HepG2 (cell line): Measurements from ENCODE around the gene JPH3. TPM values are rescaled to one million over a fixed set of nuclear protein-coding genes. Genes with fewer than 3 reads are reported as not detected.

ENCODE experiments used
- CHCHD3 ChIP-seq: sonication (generic); formaldehyde crosslinking; IDR thresholded peaks from 2 replicates; pipeline ENCODE4 v1.8.0; 2022; ENCODE audit warnings: mild to moderate bottlenecking, missing genetic modification reagents, moderate library complexity
- EEA1 ChIP-seq: sonication (generic); formaldehyde crosslinking; IDR thresholded peaks from 2 replicates; pipeline ENCODE4 v1.5.1; 2020; ENCODE audit warnings: mild to moderate bottlenecking, missing genetic modification reagents, borderline replicate concordance
- FIP1L1 ChIP-seq: fragments of 200-400 bp; formaldehyde crosslinking; IDR thresholded peaks from 2 replicates; pipeline ENCODE4 v1.6.1; 2018; ENCODE audit warnings: low read depth, mild to moderate bottlenecking, low read length, moderate library complexity, borderline replicate concordance; ENCODE audit not compliant: insufficient read depth
- FOXK2 ChIP-seq: fragments of 450-650 bp; IDR thresholded peaks from 2 replicates; pipeline ENCODE4 v1.6.1; 2016
- FOXO4 ChIP-seq: sonication (generic); formaldehyde crosslinking; conservative IDR thresholded peaks from 2 replicates; pipeline ENCODE4 v1.8.1; 2023; ENCODE audit warnings: missing genetic modification reagents
- PHF8 ChIP-seq: sonication (generic); formaldehyde crosslinking; IDR thresholded peaks from 2 replicates; pipeline ENCODE4 v1.5.0; 2020; ENCODE audit warnings: missing genetic modification reagents
- PREB ChIP-seq: sonication (generic); formaldehyde crosslinking; IDR thresholded peaks from 2 replicates; pipeline ENCODE4 v1.4.0; 2020; ENCODE audit warnings: missing genetic modification reagents
- SMAD3 ChIP-seq: sonication (generic); formaldehyde crosslinking; IDR thresholded peaks from 2 replicates; pipeline ENCODE4 v1.4.0; 2020; ENCODE audit warnings: missing genetic modification reagents
- SP5 ChIP-seq: IDR thresholded peaks from 2 replicates; pipeline ENCODE4 v1.6.1; 2016; ENCODE audit warnings: low read depth, borderline replicate concordance
- SPEN ChIP-seq: sonication (generic); formaldehyde crosslinking; IDR thresholded peaks from 2 replicates; pipeline ENCODE4 v1.5.1; 2020; ENCODE audit warnings: low read depth, mild to moderate bottlenecking, missing genetic modification reagents
- TAF1 ChIP-seq: sonication (generic); formaldehyde crosslinking; IDR thresholded peaks from 2 replicates; pipeline ENCODE4 v1.4.0; 2020; ENCODE audit warnings: missing genetic modification reagents
- TFDP2 ChIP-seq: sonication (generic); formaldehyde crosslinking; IDR thresholded peaks from 2 replicates; pipeline ENCODE4 v1.4.0; 2020; ENCODE audit warnings: missing genetic modification reagents
- TRIM22 ChIP-seq: fragments of 450-650 bp; IDR thresholded peaks from 2 replicates; pipeline ENCODE4 v1.6.1; 2017
- ZBTB43 ChIP-seq: sonication (generic); formaldehyde crosslinking; conservative IDR thresholded peaks from 2 replicates; pipeline ENCODE4 v1.4.0; 2020; ENCODE audit warnings: missing genetic modification reagents
- ZNF337 ChIP-seq: sonication (generic); formaldehyde crosslinking; IDR thresholded peaks from 2 replicates; pipeline ENCODE4 v1.5.1; 2020; ENCODE audit warnings: missing genetic modification reagents, low read depth, mild to moderate bottlenecking, borderline replicate concordance
- ZNF576 ChIP-seq: sonication (generic); formaldehyde crosslinking; IDR thresholded peaks from 2 replicates; pipeline ENCODE4 v1.4.0; 2020; ENCODE audit warnings: mild to moderate bottlenecking, missing genetic modification reagents
- ZNF687 ChIP-seq: sonication (generic); formaldehyde crosslinking; IDR thresholded peaks from 2 replicates; pipeline ENCODE4 v1.5.1; 2020; ENCODE audit warnings: mild to moderate bottlenecking, missing genetic modification reagents, moderate library complexity
- ZNF720 ChIP-seq: sonication (generic); formaldehyde crosslinking; IDR thresholded peaks from 2 replicates; pipeline ENCODE4 v1.4.0; 2020; ENCODE audit warnings: missing genetic modification reagents
- polyA plus RNA-seq, 8 experiments: library from polyadenylated mRNA; depleted of rRNA in 3 of 8; stranded (reverse) in 7 of 8; unstranded in 1 of 8; fragments of >200 nt; fragmentation: Illumina TruSeq in 4 of 8; extraction: Trizol in 4 of 8; gene quantifications; 2 replicates each; pipeline versions ENCODE4 v1.2.1 to v1.2.3, GENCODE V29; 2011 to 2016; ENCODE audit warnings: low read depth in 4 of 8, missing spikeins in 1 of 8, mixed read lengths in 1 of 8; ENCODE audit not compliant: insufficient read depth in 1 of 8
- total RNA-seq, 5 experiments: library from RNA; depleted of rRNA; stranded (reverse); fragments of >200 nt; fragmentation: Illumina TruSeq; extraction: Trizol; gene quantifications; 2 replicates each; pipeline ENCODE4 v1.2.3, GENCODE V29; 2016; ENCODE audit warnings: low read depth in 1 of 5

Gene JPH3
- total and polyA plus RNA-seq, 2 of the 13 experiments (the other 11 are each of a cell fraction or from before 2014, with no cell fraction given), result not detected

- TF ChIP-seq FOXO4 (CRISPR knock-in tag) (0 out of 2 replicates have a peak, but pooled peaks have one; percentile 69), ZNF687 (CRISPR knock-in tag) (peak; percentile 41; the same call in 1 of the 2 replicates), ZBTB43 (CRISPR knock-in tag) (no peak), TAF1 (CRISPR knock-in tag) (no peak), CHCHD3 (CRISPR knock-in tag) (no peak), SMAD3 (no peak), TFDP2 (CRISPR knock-in tag) (0 out of 2 replicates have a peak, but pooled peaks have one; percentile 20), ZNF337 (CRISPR knock-in tag) (no peak), SP5 (CRISPR knock-in tag) (no peak), PHF8 (CRISPR knock-in tag) (0 out of 2 replicates have a peak, but pooled peaks have one; percentile 23), FIP1L1 (no peak), PREB (CRISPR knock-in tag) (no peak), FOXK2 (no peak), ZNF720 (no peak), ZNF576 (CRISPR knock-in tag) (no peak), SPEN (CRISPR knock-in tag) (no peak), EEA1 (CRISPR knock-in tag) (no peak), TRIM22 (no peak)
These were observed 19.9 kb upstream of the JPH3 start (continued) for GRCh38 chr16:87582216-87582965.
